SK-N-DZ (cell line): ENCODE results near the gene IL9. TPM values are rescaled to one million over a fixed set of nuclear protein-coding genes. Genes with fewer than 3 reads are reported as not detected.

ENCODE experiments used
- DNase-seq: peaks from one replicate; pipeline ENCODE4 v3.0.0-alpha.2; 2015; ENCODE audit warnings: low spot score
- polyA plus RNA-seq, 2 experiments: library from polyadenylated mRNA; depleted of rRNA; stranded (reverse); fragments of >200 nt; gene quantifications; 2 replicates each; pipeline ENCODE4 v1.2.3, GENCODE V29; 2014

The IL9 gene
- not detected in 2 replicates for polyA plus RNA-seq (2014; cell fraction: cytosol; rRNA removed)
- polyA plus RNA-seq (2014; cell fraction: nucleus; rRNA removed): not detected in 2 replicates

- no peak for DNase-seq
Measured at GRCh38 chr5:135895474-135896006, at the start of gene IL9. IL9 (minus strand) TSS chr5:135895841; CDS start chr5:135895816, 25 bp downstream.

- peak; percentile 55 for DNase-seq
Measured at GRCh38 chr5:135944967-135945560, 49.4 kb upstream of the IL9 start.

- DNase-seq: no peak
Measured at GRCh38 chr5:135944564-135944963, 48.9 kb upstream of the IL9 start.

- no peak for DNase-seq
Measured at GRCh38 chr5:135942202-135942771, 46.6 kb upstream of the IL9 start.

GRCh38 chr5:135941711-135942110, 46.1 kb upstream of the IL9 start:
- no peak for DNase-seq

GRCh38 chr5:135937245-135937911, 41.7 kb upstream of the IL9 start:
- no peak for DNase-seq

GRCh38 chr5:135934939-135935338, 39.3 kb upstream of the IL9 start:
- DNase-seq: no peak

- DNase-seq: no peak
Measured at GRCh38 chr5:135930949-135931295, 35.3 kb upstream of the IL9 start.

GRCh38 chr5:135930029-135930948, 34.6 kb upstream of the IL9 start:
- peak; percentile 5 for DNase-seq

- DNase-seq: no peak
Measured at GRCh38 chr5:135921388-135921787, 25.7 kb upstream of the IL9 start.

GRCh38 chr5:135920199-135920598, 24.6 kb upstream of the IL9 start:
- no peak for DNase-seq

- no peak for DNase-seq
Measured at GRCh38 chr5:135916638-135917263, 21.1 kb upstream of the IL9 start.

- DNase-seq: no peak
Measured at GRCh38 chr5:135915466-135916001, 19.9 kb upstream of the IL9 start.

- DNase-seq: no peak
Measured at GRCh38 chr5:135913713-135914626, 18.3 kb upstream of the IL9 start.

- DNase-seq: no peak
Measured at GRCh38 chr5:135905144-135905543, 9.5 kb upstream of the IL9 start.

GRCh38 chr5:135901633-135902032, 6.0 kb upstream of the IL9 start:
- no peak for DNase-seq

GRCh38 chr5:135900276-135900675, 4.6 kb upstream of the IL9 start:
- no peak for DNase-seq

GRCh38 chr5:135898651-135899050, 3.0 kb upstream of the IL9 start:
- no peak for DNase-seq

- DNase-seq: no peak
Measured at GRCh38 chr5:135894789-135895188, 852 bp downstream of the IL9 start.

- DNase-seq: no peak
Measured at GRCh38 chr5:135894276-135894675, 1.4 kb downstream of the IL9 start.
